Hepatic stellate cell (primary cell): ENCODE measurements around the gene PRRX1.

Experiments used
- DNase-seq: peaks from one replicate; pipeline ENCODE4 v3.0.0; 2011; ENCODE audit warnings: low spot score

PRRX1 gene

GRCh38 chr1:170770254-170770653 lies 106.3 kb downstream of the PRRX1 start:
- no peak for DNase-seq

GRCh38 chr1:170776252-170776651 lies 112.3 kb downstream of the PRRX1 start:
- no peak for DNase-seq

- no peak for DNase-seq
Measured at GRCh38 chr1:170776777-170777176, 112.8 kb downstream of the PRRX1 start.
